ENCODE results near the gene EGFR.

The EGFR gene

DNA sequence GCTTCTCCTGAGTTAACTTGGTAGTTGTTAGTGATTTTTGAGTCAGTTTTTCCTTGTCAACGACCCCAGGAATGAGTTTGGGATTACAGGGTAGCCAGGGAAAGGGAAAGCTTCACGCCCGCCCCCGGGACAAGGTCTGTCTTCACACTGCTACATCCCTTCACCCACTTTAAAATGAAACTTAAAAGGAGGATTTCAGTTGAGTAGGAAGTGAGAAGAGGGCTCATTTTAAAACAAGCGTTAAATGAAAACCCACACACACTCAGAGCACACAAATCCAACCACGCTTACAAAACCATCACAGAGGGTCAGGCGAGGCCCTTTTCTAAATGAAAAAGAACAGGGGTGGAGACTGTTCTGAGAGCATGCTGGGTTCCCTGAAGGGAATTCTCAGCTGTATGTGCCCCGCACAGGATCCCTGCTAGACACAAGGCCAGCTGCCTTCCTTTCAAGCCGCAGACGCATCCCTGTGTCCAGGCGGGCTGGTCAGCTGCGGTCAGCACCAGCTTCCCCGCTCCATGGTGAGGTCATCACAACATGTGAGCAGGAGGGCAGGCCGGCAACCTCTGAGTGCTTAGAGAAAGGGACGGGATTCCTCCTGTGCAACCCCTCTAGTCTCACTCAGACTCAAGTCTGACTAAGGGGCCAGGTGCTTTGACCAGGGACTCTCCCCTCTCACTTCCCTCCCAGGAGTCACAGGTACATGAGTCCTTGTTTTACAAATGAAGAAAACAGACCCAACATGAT, 111.8 kb downstream of the EGFR start:
- no peak for DNase-seq

- DNase-seq: no peak
Measured at GRCh38 chr7:55131142-55131929, 112.5 kb downstream of the EGFR start.

DNA sequence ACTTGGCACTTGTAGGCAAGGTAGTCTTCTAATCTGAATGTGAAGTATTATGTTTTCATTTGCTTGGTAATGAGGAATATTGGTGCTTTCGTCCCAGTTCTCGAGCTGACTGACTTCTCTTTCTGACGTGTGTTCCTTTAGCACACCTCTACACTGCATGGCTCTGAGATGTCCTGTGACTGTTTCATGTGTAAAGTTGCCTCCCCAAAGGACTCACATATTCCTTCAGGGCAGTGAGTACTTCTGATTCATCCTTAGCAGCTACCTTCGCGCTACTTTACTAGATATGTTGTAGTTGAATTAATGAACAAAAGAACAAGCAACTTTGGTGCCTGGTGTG, 113.7 kb downstream of the EGFR start:
- DNase-seq: no peak

GRCh38 chr7:55132890-55133551, 114.2 kb downstream of the EGFR start:
- no peak for DNase-seq

- no peak for DNase-seq
Measured at GRCh38 chr7:55133630-55134358, 115.0 kb downstream of the EGFR start.

DNA sequence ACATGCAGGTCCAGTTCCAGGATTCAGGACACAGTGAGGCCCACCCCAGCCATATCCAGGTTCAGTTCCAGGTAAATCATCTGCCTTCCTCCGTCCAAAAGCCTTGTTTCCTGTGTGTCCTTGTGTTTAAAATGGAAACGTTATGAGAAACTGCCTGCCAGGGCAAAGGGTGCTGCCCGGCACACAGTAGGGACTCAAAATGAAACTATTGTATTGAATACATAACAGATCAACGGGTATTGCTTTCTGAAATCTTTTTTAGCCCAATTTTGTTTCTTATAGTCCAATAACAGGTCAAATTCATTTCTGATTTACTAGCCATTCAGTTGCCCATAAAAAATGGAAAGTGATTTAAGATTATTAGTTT, 115.5 kb downstream of the EGFR start:
- DNase-seq: no peak

- DNase-seq: no peak
Measured at GRCh38 chr7:55134786-55135185, 116.0 kb downstream of the EGFR start.

DNA sequence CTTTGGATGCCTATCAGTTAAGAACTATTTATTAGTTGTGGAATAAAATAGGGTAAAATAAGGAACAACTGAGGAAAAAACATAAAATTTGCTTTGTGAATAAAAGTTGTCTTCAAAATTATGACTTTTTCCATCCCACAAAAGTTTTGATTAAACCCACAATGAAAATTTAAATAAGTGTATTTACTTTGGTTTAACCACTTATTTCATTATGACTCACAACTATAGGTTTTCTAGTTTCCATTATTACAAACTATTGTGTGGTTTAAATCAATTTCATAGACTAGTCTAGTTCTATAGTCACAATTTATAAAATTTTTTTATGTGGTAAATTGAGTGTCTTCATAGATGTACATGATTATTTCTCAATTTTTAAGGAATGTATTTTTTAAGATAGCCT, 116.6 kb downstream of the EGFR start:
- DNase-seq: no peak

- no peak for DNase-seq
Measured at GRCh38 chr7:55138663-55139062, 119.8 kb downstream of the EGFR start.

GRCh38 chr7:55140221-55140940, 121.6 kb downstream of the EGFR start:
- peak; percentile 32 for DNase-seq

DNA sequence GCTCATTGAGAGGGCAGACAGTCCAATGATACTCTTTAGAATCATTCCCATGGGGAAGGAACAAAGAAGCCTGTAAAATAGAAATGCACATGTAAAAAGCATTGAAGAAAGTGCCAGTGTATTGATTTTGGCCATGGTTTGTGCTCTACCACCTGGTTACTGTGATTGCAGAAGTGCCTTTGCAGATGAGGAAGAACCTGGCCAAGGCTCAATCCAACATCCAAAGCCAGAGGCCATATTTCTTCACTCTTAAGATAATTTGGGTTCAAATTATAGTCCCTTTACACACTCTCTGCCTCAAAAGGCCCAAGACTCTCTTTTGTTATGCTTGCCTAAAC, 122.1 kb downstream of the EGFR start:
- DNase-seq: peak; percentile 87

- DNase-seq: no peak
Measured at GRCh38 chr7:55142919-55143600, 124.2 kb downstream of the EGFR start.

- peak; percentile 8 for DNase-seq
Measured at GRCh38 chr7:55144333-55145317, 125.8 kb downstream of the EGFR start.

- no peak for DNase-seq
Measured at GRCh38 chr7:55145606-55146005, 126.8 kb downstream of the EGFR start.

GRCh38 chr7:55147101-55147500, 128.3 kb downstream of the EGFR start:
- DNase-seq: no peak

DNA sequence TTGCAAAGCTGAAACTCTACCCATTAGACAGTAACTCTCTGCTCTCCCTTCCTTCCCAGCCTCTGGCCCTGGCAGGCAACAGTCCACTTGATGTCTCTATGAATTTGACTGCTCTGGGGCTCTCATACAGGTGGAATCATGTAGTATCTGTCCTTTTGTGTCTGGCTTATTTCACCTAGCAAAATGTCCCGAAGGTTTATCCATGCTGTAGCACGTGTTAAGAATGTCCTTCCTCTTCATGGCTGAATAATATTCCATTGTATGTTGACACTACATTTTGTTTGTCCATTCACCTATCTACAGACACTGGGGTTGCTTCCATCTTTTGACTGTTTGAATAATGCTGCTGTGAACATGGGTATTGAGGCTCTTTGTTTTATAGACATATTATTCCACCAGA, 128.9 kb downstream of the EGFR start:
- DNase-seq: no peak

GRCh38 chr7:55148571-55148970, 129.8 kb downstream of the EGFR start:
- no peak for DNase-seq

DNA sequence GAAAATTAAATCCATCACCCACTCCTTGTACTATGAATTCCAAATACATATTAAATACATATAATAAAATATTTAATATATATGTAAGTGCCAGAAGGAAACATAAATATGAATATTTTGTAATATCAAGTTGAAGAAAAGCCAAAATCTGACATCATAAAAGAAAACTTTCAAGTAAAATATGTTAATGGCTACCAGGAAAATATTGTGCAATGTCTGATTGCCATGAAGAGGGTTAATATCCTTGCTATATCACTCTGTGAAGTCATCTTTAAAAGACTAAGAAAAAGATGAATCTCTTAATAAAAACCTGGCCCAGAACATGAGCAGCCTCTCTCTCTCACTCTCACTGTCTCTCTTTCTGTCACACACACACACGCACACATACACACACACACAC, 130.2 kb downstream of the EGFR start:
- DNase-seq: no peak

DNA sequence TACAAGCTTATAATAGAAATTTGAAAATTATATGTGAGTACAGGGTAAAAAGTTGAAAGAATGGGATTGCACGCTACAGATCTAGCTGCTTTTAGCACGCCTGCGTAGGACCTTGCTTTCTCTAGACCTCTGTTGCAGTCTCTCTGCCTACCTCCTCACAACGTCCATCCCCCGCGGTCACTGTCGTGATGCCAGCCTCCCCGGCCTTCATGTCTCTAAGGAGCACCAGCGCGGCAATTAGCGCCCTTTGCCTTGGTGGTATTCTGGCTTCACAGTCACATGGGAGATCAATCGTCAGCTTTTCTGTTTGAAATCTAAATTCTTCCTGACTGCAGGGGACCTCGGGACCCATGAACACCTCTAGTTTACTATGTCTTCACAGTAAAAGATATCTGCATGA, 131.3 kb downstream of the EGFR start:
- no peak for DNase-seq

GRCh38 chr7:55150709-55151451, 132.1 kb downstream of the EGFR start:
- DNase-seq: no peak
